OCI-LY1 (cell line): ENCODE data around the gene VWA3B.

Experiments used
- H2AFZ ChIP-seq: fragments of 200-600 bp; sonication (generic), shearing (Covaris generic); 2 replicates; pipeline ENCODE4 v1.6.0; 2014; ENCODE audit warnings: antibody characterized with exemption, mild to moderate bottlenecking, low read length
- H3F3A ChIP-seq: fragments of 200-600 bp; sonication (generic), shearing (Covaris generic); 2 replicates; pipeline ENCODE4 v1.6.0; 2014; ENCODE audit warnings: mild to moderate bottlenecking, antibody characterized with exemption, low read length, moderate library complexity; ENCODE audit not compliant: insufficient read depth
- H3K27ac ChIP-seq: fragments of 200-600 bp; sonication (generic); 2 replicates; pipeline ENCODE4 v1.5.1; 2014; ENCODE audit warnings: low read length, mixed run types, mild to moderate bottlenecking, low read depth; ENCODE audit not compliant: poor library complexity, severe bottlenecking
- H3K27me3 ChIP-seq: fragments of 200-600 bp; sonication (generic); 2 replicates; pipeline ENCODE4 v1.6.0; 2014; ENCODE audit warnings: antibody characterized with exemption, mild to moderate bottlenecking, low read length, moderate library complexity; ENCODE audit not compliant: insufficient read depth
- H3K36me3 ChIP-seq: fragments of 200-600 bp; sonication (generic); 2 replicates; pipeline ENCODE4 v1.6.1; 2014; ENCODE audit warnings: mild to moderate bottlenecking, antibody characterized with exemption, low read length, moderate library complexity, mixed read lengths; ENCODE audit not compliant: insufficient read depth
- H3K4me1 ChIP-seq: fragments of 200-600 bp; sonication (generic); 2 replicates; pipeline ENCODE4 v1.5.1; 2014; ENCODE audit warnings: mild to moderate bottlenecking, low read length, moderate library complexity; ENCODE audit not compliant: insufficient read depth, severe bottlenecking
- H3K4me2 ChIP-seq: fragments of 200-600 bp; sonication (generic), shearing (Covaris generic); 2 replicates; pipeline ENCODE4 v1.6.1; 2014; ENCODE audit warnings: low read length
- H3K4me3 ChIP-seq: fragments of 200-600 bp; sonication (generic); 2 replicates; pipeline ENCODE4 v1.5.1; 2014; ENCODE audit warnings: low read length, low read depth, mild to moderate bottlenecking, mixed read lengths; ENCODE audit not compliant: poor library complexity, severe bottlenecking
- H3K79me2 ChIP-seq: fragments of 200-600 bp; shearing (Covaris generic); 2 replicates; pipeline ENCODE4 v1.6.1; 2016; ENCODE audit warnings: mixed run types, low read length, mixed read lengths; ENCODE audit not compliant: insufficient read depth
- H3K9ac ChIP-seq: fragments of 200-600 bp; sonication (generic), shearing (Covaris generic); 2 replicates; pipeline ENCODE4 v1.6.1; 2014; ENCODE audit warnings: mild to moderate bottlenecking, low read length, mixed read lengths
- H3K9me2 ChIP-seq: fragments of 200-600 bp; sonication (generic), shearing (Covaris generic); 2 replicates; pipeline ENCODE4 v1.6.1; 2014; ENCODE audit warnings: low read depth, mild to moderate bottlenecking, low read length, mixed read lengths
- H3K9me3 ChIP-seq: fragments of 200-600 bp; shearing (Covaris generic); 2 replicates; pipeline ENCODE4 v1.6.1; 2014; ENCODE audit warnings: low read length, mixed read lengths
- H4K20me1 ChIP-seq: fragments of 200-600 bp; sonication (generic), shearing (Covaris generic); 2 replicates; pipeline ENCODE4 v1.6.0; 2016; ENCODE audit warnings: mild to moderate bottlenecking, low read length; ENCODE audit not compliant: insufficient read depth
- CTCF ChIP-seq: fragments of 200-600 bp; sonication (generic), shearing (Covaris generic); IDR thresholded peaks from 2 replicates; pipeline ENCODE4 v1.5.1; 2017; ENCODE audit warnings: mild to moderate bottlenecking, antibody characterized with exemption, low read length, moderate library complexity, mixed read lengths
- EZH2 ChIP-seq: fragments of 200-600 bp; sonication (generic), shearing (Covaris generic); IDR thresholded peaks from 2 replicates; pipeline ENCODE4 v1.8.0; 2017; ENCODE audit warnings: borderline replicate concordance, mixed run types, mild to moderate bottlenecking, antibody characterized with exemption, low read length, moderate library complexity, mixed read lengths

The VWA3B gene

GRCh38 chr2:98123286-98123685 is 36.3 kb downstream of the VWA3B start:
- Histone ChIP-seq H3K27ac (no peak overlapping the region), H3K27me3 (no peaks in the 10 kb centered on the region)

GRCh38 chr2:98126061-98126460 is 39.1 kb downstream of the VWA3B start:
- H3K9ac ChIP-seq: no peak overlapping the region
- no peaks in the 10 kb centered on the region for H3K4me1 ChIP-seq
- no peaks in the 10 kb centered on the region for H3K9me2 ChIP-seq
- H3K27ac ChIP-seq: no peak overlapping the region
- no peaks in the 10 kb centered on the region for H4K20me1 ChIP-seq
- no peaks in the 10 kb centered on the region for H3K9me3 ChIP-seq
- H3K79me2 ChIP-seq: no peaks in the 10 kb centered on the region
- H3K36me3 ChIP-seq: no peaks in the 10 kb centered on the region
- H3K4me3 ChIP-seq: no peak overlapping the region
- H3K4me2 ChIP-seq: no peak overlapping the region
- H3K27me3 ChIP-seq: no peaks in the 10 kb centered on the region
- no peak overlapping the region for H2AFZ ChIP-seq
- H3F3A ChIP-seq: no peaks in the 10 kb centered on the region
- TF ChIP-seq EZH2 (no peak), CTCF (no peak)

More at GRCh38 chr2:98123286-98123685, 36.3 kb downstream of the VWA3B start:
- Histone ChIP-seq H4K20me1 (no peaks in the 10 kb centered on the region), H3K9me3 (no peaks in the 10 kb centered on the region), H3K4me3 (no peak overlapping the region), H3F3A (no peaks in the 10 kb centered on the region), H3K79me2 (no peaks in the 10 kb centered on the region), H3K9ac (no peak overlapping the region), H3K4me2 (no peak overlapping the region), H2AFZ (no peak overlapping the region), H3K9me2 (no peaks in the 10 kb centered on the region), H3K36me3 (no peaks in the 10 kb centered on the region), H3K4me1 (no peaks in the 10 kb centered on the region)
- no peak for TF ChIP-seq EZH2
- no peak for TF ChIP-seq CTCF

- Histone ChIP-seq H3K9me2 (no peaks in the 10 kb centered on the region), H3F3A (no peaks in the 10 kb centered on the region), H3K4me3 (no peak overlapping the region), H3K4me2 (no peak overlapping the region), H2AFZ (no peak overlapping the region), H3K36me3 (no peaks in the 10 kb centered on the region), H4K20me1 (no peaks in the 10 kb centered on the region), H3K79me2 (no peaks in the 10 kb centered on the region), H3K9me3 (no peaks in the 10 kb centered on the region), H3K27ac (no peak overlapping the region), H3K4me1 (no peaks in the 10 kb centered on the region), H3K9ac (no peak overlapping the region), H3K27me3 (no peaks in the 10 kb centered on the region)
- TF ChIP-seq CTCF (no peak), EZH2 (no peak)
Measured at GRCh38 chr2:98127229-98127989, 40.4 kb downstream of the VWA3B start.
